Fibroblast of the conjunctiva (primary cell): ENCODE results near the gene MYH15.

Experiments
- DNase-seq: peaks from one replicate; pipeline ENCODE4 v3.0.0-alpha.2; 2010; ENCODE audit warnings: low read depth

Gene MYH15

DNA sequence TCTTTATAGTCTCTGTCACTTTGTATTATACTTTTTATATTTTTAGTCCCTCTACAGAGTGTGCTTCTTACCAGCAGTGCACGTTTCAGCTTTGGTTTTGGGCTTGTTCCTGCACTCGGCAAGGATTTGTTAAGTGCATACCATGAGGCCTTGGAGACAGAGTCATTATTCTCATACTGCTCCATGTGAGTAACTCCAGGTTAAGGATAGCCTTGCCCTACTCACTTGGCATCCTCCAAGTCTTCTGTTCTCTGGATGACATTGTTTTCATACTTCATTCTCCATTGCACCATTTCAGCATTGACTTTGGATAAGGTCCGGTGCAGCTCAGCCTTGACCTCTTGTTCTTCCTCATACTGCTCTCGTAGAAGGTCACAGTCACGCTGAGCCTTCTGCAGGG is 96.4 kb downstream of the MYH15 start:
- no peak for DNase-seq

DNA sequence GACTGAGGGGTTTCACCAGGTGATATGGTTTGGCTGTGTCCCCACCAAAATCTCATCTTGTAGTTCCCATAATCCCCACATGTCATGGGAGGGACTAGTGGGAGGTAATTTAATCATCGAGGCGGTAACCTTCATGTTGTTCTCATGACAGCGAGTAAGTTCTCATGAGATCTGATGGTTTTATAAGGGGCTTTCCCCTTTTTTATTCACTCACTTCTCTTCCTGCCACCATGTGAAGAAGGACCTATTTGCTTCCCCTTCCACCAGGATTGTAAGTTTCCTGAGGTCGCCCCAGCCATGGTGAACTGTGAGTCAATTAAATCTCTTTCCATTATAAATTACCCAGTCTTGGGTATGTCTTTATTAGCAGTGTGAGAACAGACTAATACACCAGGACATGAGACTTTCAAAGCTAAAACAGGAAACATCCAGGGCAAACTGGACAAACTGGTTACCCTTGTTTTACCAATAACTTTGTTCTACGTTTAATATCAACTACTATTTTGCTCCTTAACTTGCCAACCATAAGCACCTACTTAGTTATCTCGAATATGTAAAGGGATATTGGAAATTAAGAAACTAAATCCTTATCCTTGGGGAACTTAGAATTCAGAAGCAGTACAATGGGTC is 98.2 kb downstream of the MYH15 start:
- no peak for DNase-seq

DNA sequence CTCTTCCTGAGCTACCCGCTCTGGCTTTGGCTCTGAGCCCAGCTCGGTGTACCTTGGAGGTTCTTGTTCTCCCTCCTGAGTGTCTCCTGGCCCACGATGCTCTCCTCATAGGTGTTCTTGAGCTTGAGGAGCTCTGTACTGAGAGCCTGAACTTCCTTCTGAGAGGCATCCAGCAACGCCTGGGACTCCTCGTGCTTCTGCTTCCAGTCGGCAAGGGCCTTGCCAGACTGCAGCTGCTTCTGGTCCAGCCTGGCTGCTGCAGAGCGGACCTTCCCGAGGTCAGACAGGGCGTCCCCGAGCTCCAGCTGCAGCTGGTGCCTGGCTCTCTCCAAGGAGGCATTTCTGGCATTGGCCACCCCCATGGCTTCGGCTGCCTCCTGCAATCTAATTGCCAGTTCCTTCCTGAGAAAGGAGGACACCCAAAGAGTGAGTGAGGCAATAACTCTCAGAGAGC is 99.8 kb downstream of the MYH15 start:
- DNase-seq, result no peak

DNA sequence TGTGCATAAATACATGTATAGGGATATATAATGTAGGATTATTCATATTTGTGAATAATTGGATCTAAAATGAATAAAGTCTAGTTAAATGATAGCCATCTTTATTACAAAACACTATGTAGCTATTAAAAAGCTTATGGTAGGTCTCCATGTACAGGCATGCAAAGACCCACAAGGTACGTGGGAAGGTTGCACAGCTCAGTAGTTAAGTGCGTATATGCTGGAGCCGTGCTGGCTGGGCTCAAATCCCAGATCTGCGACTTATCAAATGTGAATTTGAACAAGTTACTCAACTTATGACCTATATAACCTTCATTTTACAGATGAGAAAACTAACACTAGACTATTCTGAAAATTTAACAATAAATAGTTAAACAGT is 100.6 kb downstream of the MYH15 start:
- DNase-seq, result no peak

GRCh38 chr3:108408883-108409799 is 101.3 kb downstream of the MYH15 start:
- DNase-seq, result no peak

DNA sequence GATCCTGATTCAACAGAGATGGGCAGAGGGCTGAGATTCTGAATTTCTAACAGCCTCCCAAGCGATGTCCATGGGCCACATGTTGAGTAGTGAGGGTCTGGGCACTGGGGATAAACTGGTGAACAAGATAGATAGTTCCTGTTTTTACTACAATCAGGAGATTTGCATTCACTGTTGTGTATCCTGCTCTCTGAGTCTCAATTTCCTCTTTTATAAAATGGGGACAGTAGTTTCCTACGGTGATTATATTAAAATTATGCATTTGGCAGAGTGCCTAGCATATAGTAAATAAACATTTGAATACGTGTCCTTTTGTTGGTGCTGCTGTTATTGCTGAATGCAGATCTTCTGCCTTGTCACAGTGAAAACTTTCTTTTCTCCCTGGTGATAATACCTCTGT is 102.5 kb downstream of the MYH15 start:
- no peak for DNase-seq

DNA sequence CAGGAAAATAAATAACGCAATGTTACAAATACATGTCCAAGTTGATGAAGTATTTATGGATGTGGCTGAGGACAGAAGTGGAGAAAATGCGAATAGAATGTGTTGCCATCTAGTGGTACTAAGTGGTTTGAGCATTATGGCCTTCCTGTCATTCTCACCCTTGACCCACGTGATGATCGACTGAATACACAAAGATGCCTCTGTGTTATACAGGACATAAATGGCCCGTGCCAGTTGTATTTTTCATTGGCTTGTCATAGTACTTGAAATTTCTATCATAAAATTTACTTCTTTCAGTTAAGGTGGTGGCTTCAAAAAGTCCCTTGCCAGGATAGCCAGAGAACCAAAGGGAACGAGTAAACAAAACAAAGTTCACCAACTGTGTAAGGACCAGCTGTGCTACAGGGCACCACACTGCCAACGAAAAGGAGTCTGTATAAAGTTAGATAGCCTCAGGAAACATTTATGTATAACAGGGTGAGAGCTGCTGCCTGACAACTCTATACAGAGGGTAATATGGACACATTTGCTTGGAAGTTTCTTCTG is 103.7 kb downstream of the MYH15 start:
- peak; percentile 73 for DNase-seq

DNA sequence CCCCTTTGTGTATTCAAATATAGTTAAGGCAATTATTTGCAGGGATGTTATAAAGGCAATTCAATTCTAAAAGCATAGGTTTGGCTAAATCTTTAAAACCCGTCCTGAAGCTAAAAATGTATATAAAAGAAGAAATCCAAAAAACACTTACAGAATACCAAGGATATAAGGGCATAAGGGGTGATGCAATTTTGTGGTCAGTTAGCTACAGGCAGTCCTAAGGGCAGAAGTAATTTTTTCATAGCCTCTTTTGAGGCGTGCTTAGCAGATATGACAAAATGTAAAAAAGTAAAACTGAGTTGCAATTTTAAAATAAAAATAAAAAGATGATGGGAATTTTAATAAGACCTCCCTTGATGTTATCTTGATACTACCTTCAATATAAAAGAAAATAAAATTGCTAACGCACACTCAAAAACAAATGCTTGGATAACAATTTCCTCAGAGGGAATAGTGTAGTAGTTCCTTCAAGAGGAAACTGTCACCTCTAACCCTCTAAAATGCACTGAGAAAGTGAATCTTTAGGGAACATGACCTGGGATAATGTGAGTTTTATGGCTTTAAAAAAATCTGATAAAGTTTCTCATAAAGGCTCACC is 104.2 kb downstream of the MYH15 start:
- no peak for DNase-seq

DNA sequence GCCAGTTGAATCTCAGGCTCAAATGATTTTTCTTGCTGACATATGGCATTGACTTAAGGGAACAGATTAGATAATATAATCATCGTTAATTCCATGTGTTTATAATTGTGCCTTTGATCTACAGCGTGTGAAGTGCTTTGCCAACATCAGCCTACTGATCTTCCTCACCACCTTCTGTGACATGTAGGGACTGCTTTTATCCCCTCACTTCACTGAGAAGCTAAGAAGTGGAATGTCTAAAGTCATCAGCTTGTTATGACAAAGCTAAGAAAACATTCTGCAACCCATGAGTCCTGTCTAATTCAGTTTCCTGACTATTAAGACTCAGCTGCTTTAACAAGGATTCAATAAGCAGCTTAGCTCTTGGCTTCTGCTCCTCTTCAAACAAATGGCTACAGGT is 106.0 kb downstream of the MYH15 start:
- DNase-seq, result no peak

DNA sequence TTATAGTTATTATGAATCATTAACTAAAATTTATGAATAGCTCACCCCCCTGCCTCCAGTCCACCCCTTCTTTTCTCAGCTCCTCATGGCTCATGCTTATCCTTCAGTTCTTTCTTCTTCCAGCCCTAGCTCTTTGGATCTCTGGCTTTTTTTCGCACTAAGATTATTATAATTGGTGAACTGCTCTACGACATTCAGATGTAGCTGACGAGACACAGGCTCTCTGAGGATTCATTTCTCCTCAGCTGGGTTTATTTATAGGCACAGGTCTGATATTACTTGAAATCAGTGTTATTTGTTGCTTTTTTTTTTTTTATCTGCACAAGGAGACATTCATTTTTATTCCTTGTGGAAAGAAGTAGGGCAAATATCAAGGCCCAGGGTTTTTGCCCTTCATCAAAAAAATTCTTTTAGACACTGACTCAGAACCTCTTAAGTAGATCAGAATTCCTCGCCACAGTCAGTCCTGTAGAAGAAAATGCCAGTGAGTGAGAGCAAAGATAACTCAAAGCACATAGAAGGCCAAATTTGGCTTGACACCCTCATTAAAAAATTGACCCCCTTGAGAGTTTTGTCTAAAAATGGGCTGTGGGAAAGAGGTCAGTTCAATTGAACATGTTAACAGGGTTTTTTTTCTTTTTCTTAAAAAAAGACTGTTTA is 106.6 kb downstream of the MYH15 start:
- DNase-seq, result no peak

DNA sequence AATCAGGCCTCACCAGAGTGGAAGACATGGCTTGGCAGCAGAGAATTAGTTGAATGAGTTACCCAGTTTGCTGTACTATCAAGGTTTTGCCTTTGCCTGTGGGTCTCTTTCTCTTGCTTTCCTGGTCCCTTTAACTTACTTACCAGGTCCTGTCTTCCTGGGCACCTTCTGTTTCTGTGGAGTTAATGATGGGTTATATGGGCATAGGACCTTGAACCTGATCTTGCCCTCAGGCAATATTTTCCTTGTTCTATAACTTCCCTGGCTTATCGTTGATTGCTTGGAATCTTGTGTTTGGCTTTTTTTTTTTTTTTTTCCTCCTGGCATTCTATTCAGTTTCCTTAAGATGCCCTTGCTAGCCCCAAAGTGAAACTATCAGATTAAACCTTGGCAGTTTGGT is 107.2 kb downstream of the MYH15 start:
- no peak for DNase-seq

GRCh38 chr3:108401836-108402235 is 108.6 kb downstream of the MYH15 start:
- DNase-seq, result no peak

DNA sequence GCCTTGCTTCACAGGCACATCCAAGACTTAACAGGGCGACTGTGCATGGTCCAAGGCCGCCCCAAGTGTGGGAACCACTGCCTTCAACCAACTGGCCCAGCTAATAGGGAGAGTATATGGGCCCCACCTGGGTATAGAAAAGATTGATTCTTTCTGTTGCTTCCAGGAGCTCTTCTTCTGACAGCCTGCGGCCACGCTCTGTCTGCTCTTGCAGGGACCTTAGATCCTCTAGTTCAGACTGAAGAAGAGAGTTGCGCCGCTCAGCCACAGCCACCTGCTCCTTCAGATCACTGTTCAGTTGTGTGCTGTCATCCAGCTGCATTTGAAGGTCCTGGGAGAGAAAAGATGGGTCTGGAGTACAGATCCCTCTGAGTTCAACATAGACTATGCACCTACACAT is 111.9 kb downstream of the MYH15 start:
- no peak for DNase-seq

DNA sequence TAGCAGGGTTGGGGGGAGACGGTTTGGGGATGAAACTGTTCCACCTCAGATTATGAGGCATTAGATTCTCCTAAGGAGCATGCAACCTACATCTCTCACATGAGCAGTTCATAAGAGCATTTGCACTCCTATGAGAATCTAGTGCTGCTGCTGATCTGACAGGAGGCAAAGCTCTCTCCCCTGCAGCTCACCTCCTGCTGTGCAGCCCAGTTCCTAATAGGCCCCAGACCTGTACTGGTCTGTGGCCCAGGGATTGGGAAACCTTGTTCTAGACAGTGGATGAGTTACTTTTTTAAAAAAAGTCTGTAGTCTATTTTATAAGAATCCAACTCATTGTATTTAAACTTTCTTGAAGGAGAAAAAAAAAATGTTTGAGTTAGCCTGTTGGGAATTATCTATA is 114.1 kb downstream of the MYH15 start:
- DNase-seq, result no peak

DNA sequence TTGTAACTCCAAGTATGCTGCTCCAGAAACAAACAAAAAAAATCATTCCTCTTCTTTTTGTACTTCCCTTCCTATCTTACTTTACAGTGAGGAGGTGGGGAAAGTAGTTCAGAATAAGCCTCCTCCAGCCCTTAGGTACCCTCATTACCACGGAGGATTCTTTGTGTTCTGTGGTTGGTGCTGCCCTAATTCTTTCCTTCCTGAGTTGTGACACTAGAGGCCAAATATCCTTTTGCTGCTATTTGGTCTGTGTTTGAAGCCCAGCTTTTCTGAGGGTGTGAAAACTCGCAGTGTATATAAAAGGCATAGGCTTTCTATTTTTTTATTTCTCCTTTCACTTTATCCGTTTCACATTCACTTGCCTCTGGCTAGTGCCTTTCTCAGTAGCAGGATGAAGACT is 115.8 kb downstream of the MYH15 start:
- DNase-seq, result no peak

DNA sequence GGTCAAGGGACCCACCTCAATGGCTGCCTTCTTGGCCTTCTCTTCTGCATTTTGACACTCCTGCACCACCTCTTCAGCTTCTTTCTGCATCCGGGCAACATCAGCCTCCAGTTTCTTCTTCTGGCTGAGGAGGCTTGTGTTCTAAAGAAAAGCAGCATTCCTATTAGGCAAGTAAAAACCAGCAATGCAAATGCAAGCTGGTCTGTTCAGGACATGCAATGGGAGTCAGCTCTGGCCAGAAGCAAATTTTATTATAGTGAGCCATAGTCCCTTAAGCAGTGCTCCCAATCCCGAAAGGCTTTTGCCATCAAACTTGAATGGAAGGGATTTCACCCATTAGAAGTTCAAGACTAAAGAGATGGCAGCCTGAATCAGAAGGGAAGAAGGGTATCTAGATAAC is 116.4 kb downstream of the MYH15 start:
- DNase-seq, result no peak

DNA sequence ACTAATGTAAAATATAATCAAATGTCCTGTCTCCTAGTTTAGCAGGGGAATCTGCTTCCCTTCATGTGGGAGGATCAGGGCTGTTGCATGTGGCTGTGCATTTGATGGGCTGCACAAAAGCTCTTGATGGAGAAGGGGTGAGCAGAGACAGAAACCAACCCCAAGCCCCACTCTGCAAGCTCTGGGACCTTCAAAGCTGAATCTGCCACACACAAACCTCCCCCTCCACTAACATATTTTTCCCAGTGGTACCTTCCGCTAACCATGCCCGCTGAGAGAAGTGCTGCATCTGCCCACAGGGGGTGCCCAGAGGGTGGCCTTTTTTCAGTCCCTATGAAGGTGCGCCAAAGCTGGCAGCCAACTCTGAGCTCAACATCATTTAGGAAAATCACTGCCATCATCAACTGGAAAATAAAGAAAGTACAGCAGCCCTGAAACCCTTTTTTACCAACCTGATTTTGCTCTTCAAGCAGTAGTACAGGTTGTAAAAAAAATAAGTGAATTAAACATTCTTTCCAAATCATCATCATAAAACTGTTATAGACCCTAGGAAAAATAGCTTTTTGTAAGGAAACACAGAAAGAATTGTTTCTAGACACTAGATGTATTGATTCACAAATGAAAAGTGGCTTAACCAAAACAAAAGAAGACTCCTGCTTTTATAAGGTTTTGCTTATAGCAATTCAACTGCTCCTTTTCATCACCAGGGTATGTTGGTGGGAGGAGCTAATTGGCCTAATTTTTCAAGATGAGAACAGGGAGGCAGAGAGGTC is 117.1 kb downstream of the MYH15 start:
- DNase-seq, result no peak

DNA sequence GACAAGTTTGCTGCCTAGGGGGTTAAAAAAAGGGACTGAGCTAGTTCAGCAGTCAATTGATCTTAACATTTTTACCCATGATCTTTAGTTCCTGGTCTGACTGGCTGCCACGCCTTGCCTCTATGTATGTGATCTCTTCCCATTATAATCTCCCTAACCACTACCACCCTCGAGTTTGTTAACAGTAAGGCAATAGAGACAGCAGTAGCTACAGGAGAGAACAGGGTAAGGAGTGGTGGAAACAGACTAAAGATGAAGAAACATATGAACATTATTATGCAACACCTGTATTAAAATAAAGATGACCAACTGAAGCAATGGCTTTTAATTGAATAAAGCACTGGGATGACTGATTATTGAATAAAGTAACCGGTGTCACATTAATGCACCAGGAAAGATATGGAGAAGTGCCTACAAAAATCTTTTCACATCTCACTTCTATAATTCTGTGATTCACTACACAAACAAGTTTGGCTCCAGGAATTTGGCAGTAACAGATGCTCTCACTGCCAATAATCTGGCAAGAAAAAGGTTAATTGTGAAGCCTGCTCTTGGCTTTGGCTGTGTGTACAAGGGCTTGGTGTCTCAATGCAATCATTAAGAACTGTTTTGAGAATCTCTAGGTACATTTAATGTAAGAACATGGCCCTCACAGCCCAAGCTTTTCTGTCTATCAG is 118.3 kb downstream of the MYH15 start:
- peak; percentile 38 for DNase-seq

GRCh38 chr3:108389372-108389771 is 121.0 kb downstream of the MYH15 start:
- no peak for DNase-seq

GRCh38 chr3:108388136-108389132 is 122.0 kb downstream of the MYH15 start:
- no peak for DNase-seq
